Liver (tissue), 9 donors: ENCODE measurements around the gene NTPCR. TPM values are rescaled to one million over a fixed set of nuclear protein-coding genes. Genes with fewer than 3 reads are reported as not detected.

ENCODE experiments used
- DNase-seq: peaks from one replicate; pipeline ENCODE4 v3.0.0-alpha.2; 2017; ENCODE audit warnings: low spot score
- H3K27ac ChIP-seq, 2 donors: one replicate each; pipeline ENCODE4 v1.7.0; 2013; ENCODE audit warnings: inconsistent platforms in 2 of 2, low read length in 2 of 2, control low read depth in 1 of 2, low read depth in 1 of 2, mild to moderate bottlenecking in 1 of 2
- H3K27me3 ChIP-seq, 4 donors: one replicate each; pipeline versions ENCODE4 v1.6.1 to v1.7.0; 2013; ENCODE audit warnings: low read length in 3 of 4, inconsistent platforms in 1 of 4, mild to moderate bottlenecking in 1 of 4, moderate library complexity in 1 of 4; ENCODE audit not compliant: control insufficient read depth in 4 of 4, insufficient read depth in 4 of 4
- H3K36me3 ChIP-seq, 4 donors: one replicate each; pipeline versions ENCODE4 v1.6.1 to v1.7.0; 2013; ENCODE audit warnings: low read length in 3 of 4, mild to moderate bottlenecking in 3 of 4, low read depth in 1 of 4, moderate library complexity in 1 of 4; ENCODE audit not compliant: control insufficient read depth in 4 of 4, insufficient read depth in 3 of 4
- H3K4me1 ChIP-seq, 4 donors: one replicate each; pipeline versions ENCODE4 v1.6.1 to v1.7.0; 2013; ENCODE audit warnings: low read length in 3 of 4, mild to moderate bottlenecking in 3 of 4, moderate library complexity in 1 of 4; ENCODE audit not compliant: control insufficient read depth in 4 of 4, insufficient read depth in 4 of 4
- H3K4me3 ChIP-seq, 3 donors: one replicate each; pipeline versions ENCODE4 v1.6.1 to v1.7.0; 2013; ENCODE audit warnings: low read length in 3 of 3, control low read depth in 1 of 3, low read depth in 1 of 3, mild to moderate bottlenecking in 1 of 3
- H3K9ac ChIP-seq, 2 donors: one replicate each; pipeline ENCODE4 v1.7.0; 2013; ENCODE audit warnings: low read length in 2 of 2, mild to moderate bottlenecking in 2 of 2, moderate library complexity in 2 of 2, control low read depth in 1 of 2, low read depth in 1 of 2
- H3K9me3 ChIP-seq, 4 donors: one replicate each; pipeline versions ENCODE4 v1.6.1 to v1.7.0; 2013; ENCODE audit warnings: low read length in 3 of 4; ENCODE audit not compliant: control insufficient read depth in 4 of 4
- EGR1 ChIP-seq, 2 donors: IDR thresholded peaks; 2 replicates each; pipeline ENCODE4 v1.6.1; 2016 to 2018; ENCODE audit warnings: antibody characterized with exemption in 2 of 2, low read depth in 2 of 2
- FOXA1 ChIP-seq: IDR thresholded peaks from 2 replicates; pipeline ENCODE4 v1.6.1; 2016; ENCODE audit warnings: antibody characterized with exemption
- FOXA2 ChIP-seq: IDR thresholded peaks from 2 replicates; pipeline ENCODE4 v1.6.1; 2016; ENCODE audit warnings: antibody characterized with exemption
- GABPA ChIP-seq, 2 donors: IDR thresholded peaks in 1 of 2; conservative IDR thresholded peaks in 1 of 2; 2 replicates each; pipeline ENCODE4 v1.6.1; 2016; ENCODE audit warnings: antibody characterized with exemption in 2 of 2, mild to moderate bottlenecking in 1 of 2, moderate library complexity in 1 of 2
- HNF4G ChIP-seq: IDR thresholded peaks from 2 replicates; pipeline ENCODE4 v1.6.1; 2016; ENCODE audit warnings: antibody characterized with exemption
- JUND ChIP-seq, 2 donors: IDR thresholded peaks; 2 replicates each; pipeline ENCODE4 v1.6.1; 2016; ENCODE audit warnings: antibody characterized with exemption in 2 of 2
- NR2F2 ChIP-seq: IDR thresholded peaks from 2 replicates; pipeline ENCODE4 v1.6.1; 2016; ENCODE audit warnings: antibody characterized with exemption
- RAD21 ChIP-seq, 2 donors: IDR thresholded peaks; 2 replicates each; pipeline ENCODE4 v1.6.1; 2016; ENCODE audit warnings: antibody characterized with exemption in 2 of 2, mild to moderate bottlenecking in 2 of 2
- RXRA ChIP-seq, 2 donors: IDR thresholded peaks; 2 replicates each; pipeline ENCODE4 v1.6.1; 2017 to 2018; ENCODE audit warnings: antibody characterized with exemption in 2 of 2, mild to moderate bottlenecking in 1 of 2
- SP1 ChIP-seq: IDR thresholded peaks from 2 replicates; pipeline ENCODE4 v1.6.1; 2018; ENCODE audit warnings: antibody characterized with exemption, mild to moderate bottlenecking
- TAF1 ChIP-seq: conservative IDR thresholded peaks from 2 replicates; pipeline ENCODE4 v1.6.1; 2016; ENCODE audit warnings: antibody characterized with exemption, mild to moderate bottlenecking
- YY1 ChIP-seq: IDR thresholded peaks from 2 replicates; pipeline ENCODE4 v1.6.1; 2016; ENCODE audit warnings: antibody characterized with exemption, mild to moderate bottlenecking
- WGBS: extraction: QIAGEN DNeasy Blood & Tissue Kit; methylation state at CpG from one replicate; pipeline ENCODE4 v1.1.7; 2013; 5-methylcytosine and 5-hydroxymethylcytosine counted together
- polyA plus RNA-seq, 2 donors: library from polyadenylated mRNA; stranded (reverse) in 1 of 2; unstranded in 1 of 2; fragments of 200-250 nt in 1 of 2; fragments of >200 nt in 1 of 2; fragmentation: Nextera tagmentation in 1 of 2; extraction: Ambion mirVana in 1 of 2; gene quantifications; one replicate each; pipeline versions ENCODE4 v1.2.1 to v1.2.3, GENCODE V29; 2013 to 2015
- total RNA-seq, 2 donors: library from RNA; depleted of rRNA; stranded (reverse); fragments of >200 nt; gene quantifications; one replicate each; pipeline ENCODE4 v1.2.3, GENCODE V29; 2014
- TF ChIP-seq, protein P1 (sequence below): IDR thresholded peaks from 2 replicates; pipeline ENCODE4 v1.6.1; 2016; ENCODE audit warnings: antibody characterized with exemption
- TF ChIP-seq, protein P2 (sequence below): IDR thresholded peaks from 2 replicates; pipeline ENCODE4 v1.6.1; 2016; ENCODE audit warnings: antibody characterized with exemption
- TF ChIP-seq, protein P3 (sequence below): IDR thresholded peaks from 2 replicates; pipeline ENCODE4 v1.6.1; 2016; ENCODE audit warnings: antibody characterized with exemption
- TF ChIP-seq, protein P4 (sequence below): IDR thresholded peaks from 2 replicates; pipeline ENCODE4 v1.6.1; 2016; ENCODE audit warnings: antibody characterized with exemption, mild to moderate bottlenecking
- TF ChIP-seq, protein P5 (sequence below): fragments of 150-350 bp; IDR thresholded peaks from 2 replicates; pipeline ENCODE4 v1.5.1; 2017; ENCODE audit warnings: improper control_type of control experiment, low read depth, low read length; ENCODE audit not compliant: missing input control
- donor health status: healthy.
- donor health status: healthy.
- donor health status: healthy.
- donor health status: healthy.
- donor health status: healthy.

NTPCR gene
- total and polyA plus RNA-seq, 4 donors, result 7.2 to 37.2 (median 19.2) TPM

DNA sequence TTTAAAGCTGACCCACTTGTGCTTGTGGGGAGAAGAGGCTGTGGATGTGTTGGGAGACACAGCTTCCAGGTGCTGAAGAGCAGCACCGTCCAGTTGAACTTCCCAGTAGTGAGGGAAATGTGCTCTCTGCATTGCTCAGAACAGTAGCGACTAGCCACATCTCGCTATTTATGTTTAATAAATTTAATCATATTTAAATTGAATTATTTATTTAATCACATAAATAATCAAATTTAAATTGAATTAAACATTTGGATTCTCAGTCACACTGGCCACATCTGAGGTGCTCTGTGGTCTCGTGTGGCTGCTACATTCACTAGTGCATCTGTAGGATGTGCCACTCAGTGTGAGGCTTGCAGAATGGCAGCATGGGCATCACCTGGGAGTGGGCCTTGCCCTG, 20.1 kb downstream of the NTPCR start:
- no peak overlapping the region for H3K9ac ChIP-seq
- WGBS, result 96% methylated on average over 4 of the region's 4 CpGs
- peaks cover 9 to 60% (median 28%) of the 10 kb centered on the region in 4 donors for H3K36me3 ChIP-seq
- H3K9me3 ChIP-seq, result peaks cover 0 to 12% (median 5%) of the 10 kb centered on the region in 4 donors
- no peak for DNase-seq
- no peak for TF ChIP-seq GABPA (IDR thresholded peaks at IDR 0.05 in 1 of 2, conservative IDR thresholded peaks at IDR 0.05 in 1 of 2)
- no peak for TF ChIP-seq FOXA2
- TF ChIP-seq, protein P1, sequence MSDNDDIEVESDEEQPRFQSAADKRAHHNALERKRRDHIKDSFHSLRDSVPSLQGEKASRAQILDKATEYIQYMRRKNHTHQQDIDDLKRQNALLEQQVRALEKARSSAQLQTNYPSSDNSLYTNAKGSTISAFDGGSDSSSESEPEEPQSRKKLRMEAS, result no peak
- no peak for TF ChIP-seq NR2F2
- TF ChIP-seq RXRA (IDR thresholded peaks at IDR 0.05), result no peak
- TF ChIP-seq RAD21 (IDR thresholded peaks at IDR 0.05), result no peak
- TF ChIP-seq, protein P2, sequence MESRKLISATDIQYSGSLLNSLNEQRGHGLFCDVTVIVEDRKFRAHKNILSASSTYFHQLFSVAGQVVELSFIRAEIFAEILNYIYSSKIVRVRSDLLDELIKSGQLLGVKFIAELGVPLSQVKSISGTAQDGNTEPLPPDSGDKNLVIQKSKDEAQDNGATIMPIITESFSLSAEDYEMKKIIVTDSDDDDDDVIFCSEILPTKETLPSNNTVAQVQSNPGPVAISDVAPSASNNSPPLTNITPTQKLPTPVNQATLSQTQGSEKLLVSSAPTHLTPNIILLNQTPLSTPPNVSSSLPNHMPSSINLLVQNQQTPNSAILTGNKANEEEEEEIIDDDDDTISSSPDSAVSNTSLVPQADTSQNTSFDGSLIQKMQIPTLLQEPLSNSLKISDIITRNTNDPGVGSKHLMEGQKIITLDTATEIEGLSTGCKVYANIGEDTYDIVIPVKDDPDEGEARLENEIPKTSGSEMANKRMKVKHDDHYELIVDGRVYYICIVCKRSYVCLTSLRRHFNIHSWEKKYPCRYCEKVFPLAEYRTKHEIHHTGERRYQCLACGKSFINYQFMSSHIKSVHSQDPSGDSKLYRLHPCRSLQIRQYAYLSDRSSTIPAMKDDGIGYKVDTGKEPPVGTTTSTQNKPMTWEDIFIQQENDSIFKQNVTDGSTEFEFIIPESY, result no peak
- no peak overlapping the region for H3K4me3 ChIP-seq
- no peaks in the 10 kb centered on the region for H3K27me3 ChIP-seq
- H3K4me1 ChIP-seq, result no peaks in the 10 kb centered on the region
- H3K27ac ChIP-seq, result no peak overlapping the region

DNA sequence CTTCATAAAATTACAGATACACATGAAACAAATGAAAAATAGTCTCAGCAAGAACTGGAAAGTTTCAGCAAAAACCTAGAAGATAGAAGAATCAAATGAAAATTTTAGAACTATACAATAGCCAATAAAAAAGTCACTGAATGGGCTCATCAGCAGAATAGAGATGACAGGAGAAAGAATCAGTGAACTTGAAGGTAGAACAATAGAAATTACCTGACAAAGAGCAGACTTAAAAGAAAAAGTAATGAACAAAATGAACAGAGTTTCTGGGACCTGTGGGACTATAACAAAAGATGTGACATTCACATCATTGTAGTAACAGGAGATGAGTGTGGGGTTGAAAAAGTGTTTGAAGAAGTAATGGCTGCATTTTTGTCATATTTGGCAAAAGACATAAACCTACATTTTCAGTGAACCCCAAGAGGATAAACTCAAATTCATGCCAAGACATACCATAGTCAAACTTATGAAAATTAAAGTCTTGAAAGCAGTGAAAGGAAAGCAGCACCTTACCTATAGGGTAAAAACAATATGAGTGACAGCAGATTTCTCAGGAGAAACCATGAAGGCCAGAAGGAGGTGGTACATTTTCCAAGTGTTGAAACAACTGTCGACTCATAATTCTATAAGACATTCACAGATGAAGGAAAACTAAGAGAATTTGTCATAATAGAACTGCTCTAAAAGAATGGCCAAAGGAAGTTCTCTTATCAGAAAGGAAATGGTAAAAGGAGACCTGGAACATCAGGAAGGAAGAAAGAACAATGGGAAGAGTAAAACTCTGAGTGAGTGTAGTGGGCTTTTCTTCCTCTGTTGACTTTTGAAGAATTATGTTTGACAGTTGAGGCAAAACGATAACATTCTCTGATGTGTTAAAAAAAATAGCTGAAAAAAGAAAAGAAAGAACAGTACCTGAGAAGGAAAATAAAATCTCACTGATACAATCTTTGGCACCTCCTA, 23.5 kb downstream of the NTPCR start:
- peaks cover 0 to 12% (median 5%) of the 10 kb centered on the region in 4 donors for H3K9me3 ChIP-seq
- H3K4me1 ChIP-seq, result no peaks in the 10 kb centered on the region
- DNase-seq, result no peak
- H3K4me3 ChIP-seq, result no peak overlapping the region
- no peak overlapping the region for H3K9ac ChIP-seq
- TF ChIP-seq, protein P3, sequence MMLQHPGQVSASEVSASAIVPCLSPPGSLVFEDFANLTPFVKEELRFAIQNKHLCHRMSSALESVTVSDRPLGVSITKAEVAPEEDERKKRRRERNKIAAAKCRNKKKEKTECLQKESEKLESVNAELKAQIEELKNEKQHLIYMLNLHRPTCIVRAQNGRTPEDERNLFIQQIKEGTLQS, result no peak
- TF ChIP-seq, protein P2, result no peak
- TF ChIP-seq, protein P1, result no peak
- no peak for TF ChIP-seq YY1
- TF ChIP-seq RXRA (IDR thresholded peaks at IDR 0.05), result no peak
- TF ChIP-seq JUND (IDR thresholded peaks at IDR 0.05), result no peak
- no peak for TF ChIP-seq FOXA2
- no peak for TF ChIP-seq HNF4G
- no peak for TF ChIP-seq SP1
- TF ChIP-seq RAD21 (IDR thresholded peaks at IDR 0.05), result no peak
- TF ChIP-seq NR2F2, result no peak
- TF ChIP-seq, protein P4, sequence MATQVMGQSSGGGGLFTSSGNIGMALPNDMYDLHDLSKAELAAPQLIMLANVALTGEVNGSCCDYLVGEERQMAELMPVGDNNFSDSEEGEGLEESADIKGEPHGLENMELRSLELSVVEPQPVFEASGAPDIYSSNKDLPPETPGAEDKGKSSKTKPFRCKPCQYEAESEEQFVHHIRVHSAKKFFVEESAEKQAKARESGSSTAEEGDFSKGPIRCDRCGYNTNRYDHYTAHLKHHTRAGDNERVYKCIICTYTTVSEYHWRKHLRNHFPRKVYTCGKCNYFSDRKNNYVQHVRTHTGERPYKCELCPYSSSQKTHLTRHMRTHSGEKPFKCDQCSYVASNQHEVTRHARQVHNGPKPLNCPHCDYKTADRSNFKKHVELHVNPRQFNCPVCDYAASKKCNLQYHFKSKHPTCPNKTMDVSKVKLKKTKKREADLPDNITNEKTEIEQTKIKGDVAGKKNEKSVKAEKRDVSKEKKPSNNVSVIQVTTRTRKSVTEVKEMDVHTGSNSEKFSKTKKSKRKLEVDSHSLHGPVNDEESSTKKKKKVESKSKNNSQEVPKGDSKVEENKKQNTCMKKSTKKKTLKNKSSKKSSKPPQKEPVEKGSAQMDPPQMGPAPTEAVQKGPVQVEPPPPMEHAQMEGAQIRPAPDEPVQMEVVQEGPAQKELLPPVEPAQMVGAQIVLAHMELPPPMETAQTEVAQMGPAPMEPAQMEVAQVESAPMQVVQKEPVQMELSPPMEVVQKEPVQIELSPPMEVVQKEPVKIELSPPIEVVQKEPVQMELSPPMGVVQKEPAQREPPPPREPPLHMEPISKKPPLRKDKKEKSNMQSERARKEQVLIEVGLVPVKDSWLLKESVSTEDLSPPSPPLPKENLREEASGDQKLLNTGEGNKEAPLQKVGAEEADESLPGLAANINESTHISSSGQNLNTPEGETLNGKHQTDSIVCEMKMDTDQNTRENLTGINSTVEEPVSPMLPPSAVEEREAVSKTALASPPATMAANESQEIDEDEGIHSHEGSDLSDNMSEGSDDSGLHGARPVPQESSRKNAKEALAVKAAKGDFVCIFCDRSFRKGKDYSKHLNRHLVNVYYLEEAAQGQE, result no peak
- TF ChIP-seq, protein P5, sequence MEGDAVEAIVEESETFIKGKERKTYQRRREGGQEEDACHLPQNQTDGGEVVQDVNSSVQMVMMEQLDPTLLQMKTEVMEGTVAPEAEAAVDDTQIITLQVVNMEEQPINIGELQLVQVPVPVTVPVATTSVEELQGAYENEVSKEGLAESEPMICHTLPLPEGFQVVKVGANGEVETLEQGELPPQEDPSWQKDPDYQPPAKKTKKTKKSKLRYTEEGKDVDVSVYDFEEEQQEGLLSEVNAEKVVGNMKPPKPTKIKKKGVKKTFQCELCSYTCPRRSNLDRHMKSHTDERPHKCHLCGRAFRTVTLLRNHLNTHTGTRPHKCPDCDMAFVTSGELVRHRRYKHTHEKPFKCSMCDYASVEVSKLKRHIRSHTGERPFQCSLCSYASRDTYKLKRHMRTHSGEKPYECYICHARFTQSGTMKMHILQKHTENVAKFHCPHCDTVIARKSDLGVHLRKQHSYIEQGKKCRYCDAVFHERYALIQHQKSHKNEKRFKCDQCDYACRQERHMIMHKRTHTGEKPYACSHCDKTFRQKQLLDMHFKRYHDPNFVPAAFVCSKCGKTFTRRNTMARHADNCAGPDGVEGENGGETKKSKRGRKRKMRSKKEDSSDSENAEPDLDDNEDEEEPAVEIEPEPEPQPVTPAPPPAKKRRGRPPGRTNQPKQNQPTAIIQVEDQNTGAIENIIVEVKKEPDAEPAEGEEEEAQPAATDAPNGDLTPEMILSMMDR, result no peak
- TF ChIP-seq FOXA1, result no peak
- TF ChIP-seq TAF1, result no peak
- no peak for TF ChIP-seq EGR1 (IDR thresholded peaks at IDR 0.05; ENCODE audit: low read depth in 2 of 2)
- no peaks in the 10 kb centered on the region for H3K27me3 ChIP-seq
- no peak overlapping the region for H3K27ac ChIP-seq
- WGBS, result 82% methylated on average over 2 of the region's 2 CpGs
- H3K36me3 ChIP-seq, result peaks cover 6 to 68% (median 30%) of the 10 kb centered on the region in 4 donors
